B cell (primary cell): ENCODE measurements around the gene CDHR2.

ENCODE experiments used
- CTCF ChIP-seq: fragments of 200-600 bp; IDR thresholded peaks from one replicate; pipeline ENCODE4 v1.8.0; 2022; ENCODE audit warnings: antibody characterized with exemption, mild to moderate bottlenecking
- EZH2 ChIP-seq: IDR thresholded peaks from 2 replicates; pipeline ENCODE4 v1.6.1; 2012; ENCODE audit warnings: borderline replicate concordance, low read depth, mild to moderate bottlenecking, moderate library complexity, low read length; ENCODE audit not compliant: insufficient read depth, poor library complexity, severe bottlenecking

- TF ChIP-seq EZH2 (no peak), CTCF (no peak)
Measured at GRCh38 chr5:176608937-176609723, 60.0 kb downstream of the CDHR2 start.
